ENCODE measurements around the gene TBXAS1.
"Not testable (repeated sequence)": the region's sequence is repeated elsewhere in the genome, so short reads cannot be mapped to it uniquely, and the experiment has no call there.

The TBXAS1 gene

DNA sequence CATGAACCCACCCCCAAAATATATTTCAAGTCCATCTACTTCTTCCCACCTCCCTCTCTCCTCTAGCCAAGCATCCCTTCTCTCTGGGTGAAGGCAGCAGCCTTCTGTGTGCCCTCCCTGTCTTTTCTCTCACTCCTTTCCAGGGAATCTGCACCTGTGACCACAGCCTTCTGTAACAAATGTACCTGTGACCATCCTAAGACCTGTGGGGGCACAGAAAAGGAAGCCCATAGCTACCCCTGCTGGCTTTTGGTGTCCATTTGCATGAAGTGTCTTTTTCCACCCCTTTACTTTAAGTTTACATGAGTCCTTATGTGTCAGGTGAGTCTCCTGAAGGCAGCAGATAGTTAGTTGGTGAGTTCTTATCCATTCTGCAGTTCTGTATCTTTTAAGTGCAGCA is 2.0 kb upstream of the TBXAS1 start:
- no peak for DNase-seq

DNA sequence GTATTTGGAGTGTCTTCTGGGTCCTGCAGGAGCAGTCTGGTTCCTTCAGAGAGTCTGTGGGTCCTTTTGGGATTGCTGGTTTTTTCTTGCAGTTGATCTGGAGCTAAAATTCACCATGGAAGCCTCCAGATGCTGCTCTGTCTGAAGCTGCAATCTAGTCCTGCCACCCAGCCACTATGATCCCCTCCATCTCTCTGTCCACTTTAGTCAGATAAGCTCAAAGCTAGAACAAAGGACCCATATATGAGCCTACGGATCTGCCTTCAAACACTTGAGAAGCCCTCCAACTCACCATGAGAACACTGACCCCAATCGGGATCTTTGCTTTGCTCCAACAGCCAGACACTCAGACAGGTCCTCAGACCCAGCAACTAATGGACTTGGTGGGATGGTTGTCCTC is 618 bp upstream of the TBXAS1 start:
- no peak for DNase-seq

DNA sequence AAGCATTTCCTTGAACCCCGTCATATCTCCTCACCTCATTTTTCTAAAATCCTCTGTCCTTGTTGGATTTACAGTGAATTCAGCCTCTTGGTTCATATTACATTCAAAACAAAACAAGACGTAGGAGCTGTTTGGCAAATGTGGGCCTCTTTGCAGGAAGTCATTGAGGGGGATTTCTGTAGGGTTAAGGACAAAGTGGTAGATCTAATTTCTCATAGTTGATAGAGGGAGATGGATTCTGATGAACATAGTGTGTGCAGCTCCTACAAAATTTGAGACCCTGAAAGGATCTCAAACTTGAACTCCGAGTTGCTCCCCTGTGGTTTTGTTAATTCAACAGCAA is 682 bp downstream of the TBXAS1 start:
- DNase-seq = no peak

GRCh38 chr7:139830292-139830691 is 1.2 kb downstream of the TBXAS1 start:
- DNase-seq = no peak

- DNase-seq = peak; percentile 7
These were observed 1.9 kb downstream of the TBXAS1 start for GRCh38 chr7:139830782-139831501.

DNA sequence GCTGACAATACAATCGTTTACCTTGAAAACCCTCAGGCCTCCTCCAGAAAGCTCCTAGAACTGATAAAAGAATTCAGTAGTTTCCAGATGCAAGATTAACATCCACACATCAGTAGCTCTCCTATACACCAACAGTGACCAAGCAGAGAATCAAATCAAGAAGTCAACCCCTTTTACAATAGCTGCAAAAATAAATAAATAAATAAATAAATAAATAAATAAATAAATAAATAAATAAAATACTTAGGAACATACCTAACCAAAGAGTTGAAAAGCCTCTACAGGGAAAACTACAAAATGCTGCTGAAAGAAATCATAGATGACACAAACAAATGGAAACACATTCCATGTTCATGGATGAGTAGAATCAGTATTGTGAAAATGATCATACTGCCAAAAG is 6.8 kb downstream of the TBXAS1 start:
- not testable (repeated sequence) for DNase-seq

- not testable (repeated sequence) for DNase-seq
These were observed 8.2 kb downstream of the TBXAS1 start for GRCh38 chr7:139837291-139837690.

- DNase-seq = no peak
These were observed 9.2 kb downstream of the TBXAS1 start for GRCh38 chr7:139838276-139838675.

GRCh38 chr7:139838876-139839275 is 9.8 kb downstream of the TBXAS1 start:
- DNase-seq = no peak

DNA sequence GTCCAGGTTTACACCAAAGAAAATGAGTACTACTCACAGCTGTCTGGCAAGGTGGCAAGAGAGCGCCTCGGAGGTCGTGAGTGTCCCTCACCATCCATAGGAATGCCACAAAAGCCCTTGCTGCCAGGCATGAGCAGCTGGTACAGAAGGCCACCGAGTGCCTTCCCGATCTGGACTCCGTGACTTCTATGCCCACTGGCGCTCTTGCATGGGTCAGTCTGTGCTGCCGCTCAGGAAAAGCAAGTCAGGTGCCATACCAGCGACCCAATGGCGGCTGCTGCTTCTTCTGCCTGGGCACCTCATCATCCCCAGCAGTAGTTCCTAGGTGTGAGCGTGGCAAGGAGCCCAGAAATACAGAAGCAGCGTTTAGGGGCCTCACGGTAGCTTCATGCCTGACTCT is 11.7 kb downstream of the TBXAS1 start:
- DNase-seq = no peak

DNA sequence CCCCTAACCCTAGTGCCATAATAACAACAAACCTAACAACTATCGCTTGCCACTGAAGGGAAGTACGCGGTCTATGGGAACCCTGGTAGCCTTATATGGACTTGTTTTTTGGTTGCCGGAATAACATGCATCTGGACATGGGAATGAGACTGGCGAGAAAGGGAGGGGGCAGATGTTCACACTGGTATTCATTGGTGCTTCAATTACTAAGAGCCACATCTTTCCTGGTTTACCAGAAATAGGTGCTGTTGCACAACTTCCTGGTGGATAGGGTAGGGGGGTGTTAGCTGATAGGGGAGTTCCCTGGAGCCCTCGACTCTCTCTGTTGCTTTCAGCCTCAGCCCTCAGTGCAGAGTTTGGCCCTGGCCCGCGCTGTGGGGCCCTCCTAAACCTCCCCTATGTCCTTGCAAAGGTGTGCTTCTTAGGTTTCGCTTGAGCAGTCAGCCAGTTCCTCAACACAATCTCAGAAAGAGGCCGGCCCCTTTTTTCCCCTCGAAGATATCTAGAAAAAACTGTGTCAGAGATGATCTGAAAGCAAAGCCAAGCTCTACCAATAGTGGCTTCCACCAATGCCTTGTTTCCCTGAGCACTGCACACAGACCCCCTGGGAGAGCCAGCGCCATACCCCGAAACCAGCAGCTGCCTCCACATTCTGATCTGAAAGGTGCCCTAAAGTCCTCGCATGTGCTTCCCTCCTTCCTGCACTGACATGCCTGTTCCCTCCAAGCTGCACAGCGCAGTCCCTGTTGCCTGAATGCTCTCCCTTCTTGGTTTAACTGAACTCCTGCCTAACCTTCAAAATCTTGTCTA is 13.5 kb downstream of the TBXAS1 start:
- DNase-seq = no peak

DNA sequence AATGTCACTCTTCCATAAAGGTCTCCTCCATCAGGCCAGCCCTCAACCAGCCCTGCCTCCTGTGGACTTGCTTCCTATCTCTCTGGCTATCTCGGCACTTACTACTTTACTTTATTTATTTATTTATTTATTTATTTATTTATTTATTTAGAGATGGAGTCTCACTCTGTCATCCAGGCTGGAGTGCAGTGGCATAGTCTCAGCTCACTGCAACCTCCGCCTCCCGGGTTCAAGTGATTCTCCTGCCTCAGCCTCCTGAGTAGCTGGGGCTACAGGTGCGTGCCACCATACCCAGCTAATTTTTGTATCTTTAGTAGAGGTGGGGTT is 14.1 kb downstream of the TBXAS1 start:
- DNase-seq = not testable (repeated sequence)

- no peak for DNase-seq
These were observed 15.8 kb downstream of the TBXAS1 start for GRCh38 chr7:139844779-139845442.

- no peak for DNase-seq
These were observed 16.4 kb downstream of the TBXAS1 start for GRCh38 chr7:139845443-139845805.

DNA sequence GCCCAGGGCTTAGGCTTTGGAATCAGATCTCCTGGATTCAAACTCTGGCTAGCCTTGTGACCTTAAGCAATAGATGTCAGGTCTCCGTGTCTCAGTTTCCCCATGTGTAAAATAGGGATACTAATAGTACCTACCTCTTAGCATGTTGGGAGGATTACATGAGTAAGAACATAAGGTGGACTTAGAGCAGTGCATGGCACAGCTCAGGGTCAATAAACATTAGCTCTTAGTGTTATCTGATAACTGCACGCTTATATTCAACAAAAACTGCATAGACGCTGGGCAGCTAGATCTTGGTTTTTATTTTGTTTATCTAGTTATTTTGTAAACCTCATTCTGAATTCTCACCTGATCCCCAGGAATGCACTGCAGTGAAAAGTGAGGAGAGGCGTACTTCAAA is 17.2 kb downstream of the TBXAS1 start:
- DNase-seq = no peak

GRCh38 chr7:139848274-139848673 is 19.2 kb downstream of the TBXAS1 start:
- DNase-seq = no peak

DNA sequence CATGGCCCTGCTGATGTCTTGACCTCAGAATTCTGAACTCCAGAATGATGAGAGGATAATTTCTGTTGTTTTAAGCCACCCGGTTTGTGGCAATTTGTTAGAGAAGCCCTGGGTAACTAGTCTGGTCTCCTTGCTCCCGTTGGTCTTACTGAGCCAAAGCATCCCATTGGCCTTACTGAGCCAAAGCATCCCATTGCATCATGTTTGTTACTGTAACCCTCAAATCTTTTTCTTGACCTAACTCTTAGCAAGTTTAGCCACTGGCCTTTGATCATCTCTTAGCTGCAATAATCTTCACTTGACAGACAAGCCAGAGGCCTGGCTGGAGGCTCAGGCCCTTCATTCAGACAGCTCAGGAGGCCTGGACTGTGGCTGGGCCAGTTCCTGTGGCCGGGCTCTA is 21.8 kb downstream of the TBXAS1 start:
- no peak for DNase-seq

DNA sequence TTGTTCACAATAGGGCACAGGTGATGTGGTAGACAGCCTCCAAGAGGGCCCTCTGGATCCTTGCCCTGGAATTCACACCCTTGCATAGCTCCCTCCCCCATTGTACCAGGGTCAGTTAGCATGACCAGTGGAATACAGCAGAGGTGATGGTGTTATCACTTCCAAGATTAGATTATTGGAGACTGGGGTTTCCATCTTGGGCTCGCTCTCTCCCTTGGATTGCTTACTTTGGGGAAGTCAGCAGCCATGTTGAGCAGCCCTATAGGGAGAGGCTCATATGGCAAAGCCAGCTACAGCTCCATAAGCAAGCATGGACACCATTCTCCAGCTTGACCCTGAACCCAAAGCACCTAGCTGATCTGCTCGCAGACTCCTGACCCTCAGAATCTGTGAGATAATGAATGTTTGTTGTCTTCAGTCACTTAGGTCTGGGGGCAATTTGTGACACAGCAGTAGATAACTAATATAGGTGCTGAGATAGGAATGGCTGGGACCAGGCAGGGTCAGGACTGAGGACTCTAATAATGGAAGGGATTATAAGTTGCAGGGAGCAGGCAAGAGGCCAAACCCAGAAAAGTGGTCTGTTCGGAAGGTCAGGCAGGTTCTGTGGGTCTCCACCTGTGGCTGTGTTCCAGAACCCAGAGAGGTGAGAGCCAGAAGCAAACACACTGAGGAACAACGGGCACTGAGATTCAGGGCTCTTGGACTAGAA is 22.9 kb downstream of the TBXAS1 start:
- DNase-seq = no peak

- DNase-seq = no peak
These were observed 23.4 kb downstream of the TBXAS1 start for GRCh38 chr7:139852482-139852845.

- DNase-seq = peak; percentile 8
These were observed 24.6 kb downstream of the TBXAS1 start for GRCh38 chr7:139853506-139854123.

- DNase-seq = peak; percentile 91
These were observed 25.1 kb downstream of the TBXAS1 start for GRCh38 chr7:139854124-139854511.

- DNase-seq = no peak
These were observed 25.9 kb downstream of the TBXAS1 start for GRCh38 chr7:139854803-139855497.
